Lung (tissue), 12 donors: Measurements from ENCODE around the gene PTK6. TPM values are rescaled to one million over a fixed set of nuclear protein-coding genes. Genes with fewer than 3 reads are reported as not detected.
A peak's percentile ranks its signal among the peaks of the same experiment; 100 is the strongest.

ENCODE experiments used
- ATAC-seq: fragments of 200-7000 bp; cut with Tn5 transposase; one replicate; pipeline ENCODE4 v1.9.1; 2020; ENCODE audit warnings: moderate number of reproducible peaks; ENCODE audit not compliant: insufficient read depth, low FRiP score
- DNase-seq, 3 donors: peaks; one replicate each; pipeline ENCODE4 v3.0.0-alpha.2; 2013 to 2017
- H3K27ac ChIP-seq, 2 donors: one replicate each; pipeline ENCODE4 v1.5.1; 2013; ENCODE audit warnings: mild to moderate bottlenecking in 2 of 2, moderate library complexity in 2 of 2, control low read depth in 1 of 2, inconsistent platforms in 1 of 2, low read depth in 1 of 2, low read length in 1 of 2
- H3K27me3 ChIP-seq, 3 donors: one replicate each; pipeline ENCODE4 v1.5.1; 2013; ENCODE audit warnings: low read length in 2 of 3; ENCODE audit not compliant: control insufficient read depth in 3 of 3, insufficient read depth in 3 of 3
- H3K36me3 ChIP-seq, 4 donors: one replicate each; pipeline ENCODE4 v1.5.1; 2013; ENCODE audit warnings: low read length in 4 of 4, mild to moderate bottlenecking in 1 of 4, moderate library complexity in 1 of 4; ENCODE audit not compliant: control insufficient read depth in 4 of 4, insufficient read depth in 4 of 4
- H3K4me1 ChIP-seq, 5 donors: one replicate each; pipeline ENCODE4 v1.5.1; 2013; ENCODE audit warnings: low read length in 5 of 5, mild to moderate bottlenecking in 2 of 5, moderate library complexity in 1 of 5; ENCODE audit not compliant: control insufficient read depth in 5 of 5, insufficient read depth in 5 of 5
- H3K4me3 ChIP-seq: one replicate; pipeline ENCODE4 v1.5.1; 2013; ENCODE audit warnings: mild to moderate bottlenecking, control low read depth, moderate library complexity
- H3K9ac ChIP-seq, 2 donors: one replicate each; pipeline ENCODE4 v1.5.1; 2013; ENCODE audit warnings: low read length in 2 of 2, control low read depth in 1 of 2; ENCODE audit not compliant: insufficient read depth in 1 of 2
- H3K9me3 ChIP-seq, 4 donors: one replicate each; pipeline ENCODE4 v1.5.1; 2013; ENCODE audit warnings: low read length in 3 of 4, mild to moderate bottlenecking in 1 of 4, moderate library complexity in 1 of 4; ENCODE audit not compliant: control insufficient read depth in 4 of 4, insufficient read depth in 3 of 4
- WGBS, 2 donors: extraction: QIAGEN DNeasy Blood & Tissue Kit; methylation state at CpG; one replicate each; pipeline ENCODE4 v1.1.7; 2013; 5-methylcytosine and 5-hydroxymethylcytosine counted together
- polyA plus RNA-seq, 2 donors: library from polyadenylated mRNA; stranded (reverse); fragments of 200-250 nt; gene quantifications; one replicate each; pipeline ENCODE4 v1.2.1, GENCODE V29; 2013
- total RNA-seq, 2 donors: library from RNA; depleted of rRNA in 1 of 2; stranded (reverse); fragments of >200 nt in 1 of 2; gene quantifications; one replicate each; pipeline ENCODE4 v1.2.1, GENCODE V29; 2014 to 2021
- TF ChIP-seq, protein P1 (sequence below): IDR thresholded peaks from 2 replicates; pipeline ENCODE4 v1.5.1; 2012; ENCODE audit warnings: mild to moderate bottlenecking; ENCODE audit errors: control extremely low read depth, extremely low read depth
- donor health status: control.
- donor health status: control.
- donor health status: Bipolar disorder and iron deficiency.
- donor health status: healthy.
- donor health status: DM: yes; HTN: yes; CAD: no.

PTK6 gene
- total and polyA plus RNA-seq, 4 donors: 0.34 to 5.1 (median 3.7) TPM

GRCh38 chr20:63570281-63571086 lies 33.3 kb upstream of the PTK6 start:
- no peak overlapping the region for H3K4me3 ChIP-seq
- peaks cover 0 to 17% (median 0%) of the 10 kb centered on the region in 5 donors for H3K4me1 ChIP-seq
- H3K36me3 ChIP-seq: peaks cover 0 to 32% (median 0%) of the 10 kb centered on the region in 4 donors
- no peak overlapping the region for H3K9ac ChIP-seq
- ATAC-seq: no peak
- WGBS, 2 donors: 91 to 94% methylated on average over 28 of the region's 28 CpGs
- H3K9me3 ChIP-seq: peaks cover 0 to 3% (median 0%) of the 10 kb centered on the region in 4 donors
- H3K27me3 ChIP-seq: no peaks in the 10 kb centered on the region
- no peak for DNase-seq
- TF ChIP-seq, protein P1, sequence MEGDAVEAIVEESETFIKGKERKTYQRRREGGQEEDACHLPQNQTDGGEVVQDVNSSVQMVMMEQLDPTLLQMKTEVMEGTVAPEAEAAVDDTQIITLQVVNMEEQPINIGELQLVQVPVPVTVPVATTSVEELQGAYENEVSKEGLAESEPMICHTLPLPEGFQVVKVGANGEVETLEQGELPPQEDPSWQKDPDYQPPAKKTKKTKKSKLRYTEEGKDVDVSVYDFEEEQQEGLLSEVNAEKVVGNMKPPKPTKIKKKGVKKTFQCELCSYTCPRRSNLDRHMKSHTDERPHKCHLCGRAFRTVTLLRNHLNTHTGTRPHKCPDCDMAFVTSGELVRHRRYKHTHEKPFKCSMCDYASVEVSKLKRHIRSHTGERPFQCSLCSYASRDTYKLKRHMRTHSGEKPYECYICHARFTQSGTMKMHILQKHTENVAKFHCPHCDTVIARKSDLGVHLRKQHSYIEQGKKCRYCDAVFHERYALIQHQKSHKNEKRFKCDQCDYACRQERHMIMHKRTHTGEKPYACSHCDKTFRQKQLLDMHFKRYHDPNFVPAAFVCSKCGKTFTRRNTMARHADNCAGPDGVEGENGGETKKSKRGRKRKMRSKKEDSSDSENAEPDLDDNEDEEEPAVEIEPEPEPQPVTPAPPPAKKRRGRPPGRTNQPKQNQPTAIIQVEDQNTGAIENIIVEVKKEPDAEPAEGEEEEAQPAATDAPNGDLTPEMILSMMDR: no peak
- H3K27ac ChIP-seq: no peak overlapping the region

- peaks cover 0 to 5% (median 0%) of the 10 kb centered on the region in 4 donors for H3K9me3 ChIP-seq
- DNase-seq: no peak
- no peak overlapping the region for H3K27ac ChIP-seq
- ATAC-seq: no peak
- H3K4me1 ChIP-seq: peaks cover 0 to 12% (median 0%) of the 10 kb centered on the region in 5 donors
- no peak overlapping the region for H3K4me3 ChIP-seq
- 90% methylated on average over 46 of the region's 46 CpGs for WGBS, 2 donors
- TF ChIP-seq, protein P1: no peak
- no peaks in the 10 kb centered on the region for H3K27me3 ChIP-seq
- peaks cover 0 to 43% (median 0%) of the 10 kb centered on the region in 4 donors for H3K36me3 ChIP-seq
- H3K9ac ChIP-seq: no peak overlapping the region
Observed at GRCh38 chr20:63568986-63569949, 32.1 kb upstream of the PTK6 start.

- Histone ChIP-seq H3K27ac (peak overlapping the region in 1 of 2 donors; percentile 46), H3K36me3 (peaks cover 0 to 52% (median 0%) of the 10 kb centered on the region in 4 donors), H3K4me1 (peaks cover 0 to 12% (median 0%) of the 10 kb centered on the region in 5 donors), H3K27me3 (no peaks in the 10 kb centered on the region), H3K4me3 (no peak overlapping the region), H3K9ac (no peak overlapping the region), H3K9me3 (peaks cover 0 to 8% (median 0%) of the 10 kb centered on the region in 4 donors)
- ATAC-seq: no peak
- TF ChIP-seq, protein P1: no peak
- DNase-seq: no peak
- 51 to 72% methylated on average over 41 to 43 of the region's 43 CpGs for WGBS, 2 donors
Observed at GRCh38 chr20:63568170-63568981, 31.2 kb upstream of the PTK6 start.
